Mucosa of stomach (tissue), 1 donor: ENCODE measurements around the gene SCN10A.

ENCODE experiments used
- H3K27me3 ChIP-seq: one replicate; pipeline ENCODE4 v1.7.0; 2013; ENCODE audit warnings: mild to moderate bottlenecking, low read length; ENCODE audit not compliant: control insufficient read depth, insufficient read depth
- H3K36me3 ChIP-seq: one replicate; pipeline ENCODE4 v1.7.0; 2013; ENCODE audit warnings: low read length; ENCODE audit not compliant: control insufficient read depth, insufficient read depth
- H3K4me1 ChIP-seq: one replicate; pipeline ENCODE4 v1.7.0; 2013; ENCODE audit warnings: mild to moderate bottlenecking, low read length; ENCODE audit not compliant: control insufficient read depth, insufficient read depth
- H3K4me3 ChIP-seq: one replicate; pipeline ENCODE4 v1.7.0; 2013; ENCODE audit warnings: low read length
- H3K9ac ChIP-seq: one replicate; pipeline ENCODE4 v1.7.0; 2013; ENCODE audit warnings: mild to moderate bottlenecking, low read length, moderate library complexity
- H3K9me3 ChIP-seq: one replicate; pipeline ENCODE4 v1.7.0; 2013; ENCODE audit warnings: mild to moderate bottlenecking, low read length, moderate library complexity; ENCODE audit not compliant: control insufficient read depth
- donor health status: Pancreatic carcinoma.

SCN10A gene

DNA sequence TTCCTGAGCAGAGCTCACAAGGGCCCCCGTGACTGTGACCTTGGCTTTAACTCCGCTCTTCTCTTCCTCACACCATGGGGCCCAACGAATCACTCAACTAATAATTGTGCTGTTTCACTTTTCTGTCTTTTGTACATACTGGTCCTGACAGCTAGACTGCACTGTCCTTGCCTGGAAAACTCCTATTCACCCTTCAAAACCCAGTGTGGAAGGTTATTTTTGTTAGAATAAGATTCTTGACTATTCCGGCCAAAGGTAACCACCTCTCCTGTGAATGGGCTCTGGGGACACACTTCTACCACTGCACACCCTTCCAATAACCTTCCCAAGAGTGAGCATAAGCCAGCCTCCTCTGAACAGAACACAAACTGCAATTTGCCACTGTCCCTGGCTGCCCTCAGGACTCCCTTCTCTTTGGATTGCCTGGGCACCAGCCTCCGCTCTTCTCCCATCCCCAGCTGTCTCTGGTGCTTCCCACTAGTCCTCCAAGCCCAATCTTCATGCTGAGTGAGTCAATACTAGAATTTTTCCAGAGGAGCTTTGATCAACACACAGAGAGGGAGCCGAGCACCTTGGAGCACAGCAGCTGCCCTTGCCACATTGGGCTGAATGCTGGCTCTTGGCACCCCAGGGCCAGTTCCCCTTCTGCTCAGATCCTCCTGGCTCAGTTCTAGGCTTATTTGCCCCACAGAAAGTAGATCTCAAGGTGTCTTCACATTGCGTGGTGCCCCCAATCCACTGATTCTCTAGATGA, 168.6 kb downstream of the SCN10A start:
- Histone ChIP-seq H3K4me3 (no peak overlapping the region), H3K4me1 (peaks cover 7% of the 10 kb centered on the region), H3K27me3 (peaks cover 39% of the 10 kb centered on the region), H3K9ac (no peak overlapping the region), H3K36me3 (no peaks in the 10 kb centered on the region), H3K9me3 (no peaks in the 10 kb centered on the region)
